ENCODE measurements around the gene RAD51B.
"Not testable (repeated sequence)": the region's sequence is repeated elsewhere in the genome, so short reads cannot be mapped to it uniquely, and the experiment has no call there.

RAD51B gene

GRCh38 chr14:68695856-68696255, 876.3 kb downstream of the RAD51B start:
- no peak for DNase-seq (ENCODE audit: low spot score)

GRCh38 chr14:68696266-68696665, 876.7 kb downstream of the RAD51B start:
- DNase-seq (ENCODE audit: low spot score): no peak

GRCh38 chr14:68696721-68697495, 877.3 kb downstream of the RAD51B start:
- DNase-seq (ENCODE audit: low spot score): no peak

- not testable (repeated sequence) for DNase-seq (ENCODE audit: low spot score)
Measured at GRCh38 chr14:68698773-68699172, 879.2 kb downstream of the RAD51B start.

- DNase-seq (ENCODE audit: low spot score): no peak
Measured at GRCh38 chr14:68701001-68701741, 881.6 kb downstream of the RAD51B start.

- DNase-seq (ENCODE audit: low spot score): no peak
Measured at GRCh38 chr14:68702135-68702534, 882.6 kb downstream of the RAD51B start.

GRCh38 chr14:68702578-68702977, 883.0 kb downstream of the RAD51B start:
- no peak for DNase-seq (ENCODE audit: low spot score)

- DNase-seq (ENCODE audit: low spot score): no peak
Measured at GRCh38 chr14:68703093-68703492, 883.5 kb downstream of the RAD51B start.

GRCh38 chr14:68704736-68705720, 885.4 kb downstream of the RAD51B start:
- DNase-seq (ENCODE audit: low spot score): no peak

GRCh38 chr14:68705741-68706283, 886.2 kb downstream of the RAD51B start:
- no peak for DNase-seq (ENCODE audit: low spot score)

- no peak for DNase-seq (ENCODE audit: low spot score)
Measured at GRCh38 chr14:68707482-68707881, 887.9 kb downstream of the RAD51B start.

- no peak for DNase-seq (ENCODE audit: low spot score)
Measured at GRCh38 chr14:68708343-68708742, 888.8 kb downstream of the RAD51B start.

- no peak for DNase-seq (ENCODE audit: low spot score)
Measured at GRCh38 chr14:68709007-68709406, 889.4 kb downstream of the RAD51B start.

- no peak for DNase-seq (ENCODE audit: low spot score)
Measured at GRCh38 chr14:68710776-68711175, 891.2 kb downstream of the RAD51B start.

- DNase-seq (ENCODE audit: low spot score): no peak
Measured at GRCh38 chr14:68711561-68712309, 892.2 kb downstream of the RAD51B start.

- no peak for DNase-seq (ENCODE audit: low spot score)
Measured at GRCh38 chr14:68712703-68713370, 893.3 kb downstream of the RAD51B start.

- DNase-seq (ENCODE audit: low spot score): no peak
Measured at GRCh38 chr14:68713782-68714181, 894.2 kb downstream of the RAD51B start.

GRCh38 chr14:68714991-68715924, 895.7 kb downstream of the RAD51B start:
- DNase-seq (ENCODE audit: low spot score): no peak

GRCh38 chr14:68716698-68717097, 897.1 kb downstream of the RAD51B start:
- DNase-seq (ENCODE audit: low spot score): no peak

All from SK-N-DZ (cell line).